Stimulated activated CD4-positive, alpha-beta T cell treated with anti-CD3 and anti-CD28 coated beads, Interleukin-2, amount 100 ng/mL, for 4 hours (primary cell): ENCODE data around the gene SLC5A11.
"Not testable (repeated sequence)": the region's sequence is repeated elsewhere in the genome, so short reads cannot be mapped to it uniquely, and the experiment has no call there.

ENCODE experiments used
- DNase-seq: peaks from one replicate; pipeline ENCODE4 v3.0.0-alpha.2; 2020; ENCODE audit warnings: low read depth

SLC5A11 gene, protein sequence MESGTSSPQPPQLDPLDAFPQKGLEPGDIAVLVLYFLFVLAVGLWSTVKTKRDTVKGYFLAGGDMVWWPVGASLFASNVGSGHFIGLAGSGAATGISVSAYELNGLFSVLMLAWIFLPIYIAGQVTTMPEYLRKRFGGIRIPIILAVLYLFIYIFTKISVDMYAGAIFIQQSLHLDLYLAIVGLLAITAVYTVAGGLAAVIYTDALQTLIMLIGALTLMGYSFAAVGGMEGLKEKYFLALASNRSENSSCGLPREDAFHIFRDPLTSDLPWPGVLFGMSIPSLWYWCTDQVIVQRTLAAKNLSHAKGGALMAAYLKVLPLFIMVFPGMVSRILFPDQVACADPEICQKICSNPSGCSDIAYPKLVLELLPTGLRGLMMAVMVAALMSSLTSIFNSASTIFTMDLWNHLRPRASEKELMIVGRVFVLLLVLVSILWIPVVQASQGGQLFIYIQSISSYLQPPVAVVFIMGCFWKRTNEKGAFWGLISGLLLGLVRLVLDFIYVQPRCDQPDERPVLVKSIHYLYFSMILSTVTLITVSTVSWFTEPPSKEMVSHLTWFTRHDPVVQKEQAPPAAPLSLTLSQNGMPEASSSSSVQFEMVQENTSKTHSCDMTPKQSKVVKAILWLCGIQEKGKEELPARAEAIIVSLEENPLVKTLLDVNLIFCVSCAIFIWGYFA

DNA sequence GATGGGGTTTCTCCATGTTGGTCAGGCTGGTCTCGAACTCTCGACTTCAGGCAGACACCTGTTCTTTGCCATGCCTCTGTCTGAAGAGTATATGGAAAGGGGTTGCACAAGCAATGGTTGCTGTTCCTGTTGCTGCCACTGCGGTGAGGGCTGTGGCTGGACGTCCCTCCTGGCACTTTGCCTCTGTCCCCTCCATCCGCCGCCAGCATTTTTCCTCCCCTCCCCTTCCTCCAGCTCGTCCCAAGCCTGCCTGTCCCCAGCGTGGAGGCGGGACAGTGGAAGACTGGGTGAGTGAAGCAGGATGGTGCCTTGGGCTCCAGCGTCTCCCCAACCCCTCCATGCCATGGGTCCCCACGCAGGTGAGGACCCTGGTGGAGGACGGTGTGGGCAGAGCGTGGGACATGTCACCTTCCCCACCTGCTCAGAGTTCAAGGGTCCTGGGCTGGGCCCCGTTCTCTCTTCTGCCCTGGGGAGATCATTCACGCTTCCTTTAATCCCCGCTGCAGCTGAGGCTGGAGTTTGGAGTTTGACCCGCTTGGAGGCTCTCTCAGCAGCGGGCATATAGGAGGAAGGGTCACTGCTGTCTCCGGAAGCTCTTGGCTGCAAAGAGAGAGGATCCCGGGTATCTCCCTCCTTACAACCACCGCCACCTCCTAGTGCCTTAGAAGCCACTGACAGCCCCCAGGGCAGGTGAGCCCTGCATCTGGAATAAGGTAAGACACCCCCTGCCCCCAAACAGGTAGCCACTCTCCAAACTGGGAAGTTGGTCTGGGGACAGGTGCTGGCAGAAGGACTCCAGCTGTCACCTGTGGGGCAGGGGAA is at the start of gene SLC5A11:
Gene SLC5A11, plus strand, starts transcription at position 238 of the 822 bp plus-strand sequence. CDS start 12,681 bp downstream, outside the sequence.
- DNase-seq, result no peak

DNA sequence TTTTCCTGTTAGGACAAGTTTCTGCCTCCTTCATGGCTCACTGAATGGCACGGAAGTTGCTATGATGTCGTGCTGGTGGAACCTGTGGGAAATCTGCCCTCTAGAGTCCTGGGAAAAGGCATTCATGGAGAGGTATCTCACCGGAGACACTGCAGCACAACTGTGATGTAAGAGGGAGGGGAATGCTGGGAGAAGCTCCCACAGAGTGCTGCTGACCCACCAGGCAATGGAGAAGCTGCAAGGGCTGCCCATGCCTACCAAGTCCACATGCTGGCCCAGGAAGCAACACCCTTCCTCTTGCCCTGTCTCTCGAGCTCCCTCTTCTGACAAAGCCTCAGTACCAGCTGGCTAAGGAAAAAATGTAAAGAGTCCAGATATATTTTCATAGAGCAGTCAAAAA is 45.2 kb upstream of the SLC5A11 start:
- no peak for DNase-seq

DNA sequence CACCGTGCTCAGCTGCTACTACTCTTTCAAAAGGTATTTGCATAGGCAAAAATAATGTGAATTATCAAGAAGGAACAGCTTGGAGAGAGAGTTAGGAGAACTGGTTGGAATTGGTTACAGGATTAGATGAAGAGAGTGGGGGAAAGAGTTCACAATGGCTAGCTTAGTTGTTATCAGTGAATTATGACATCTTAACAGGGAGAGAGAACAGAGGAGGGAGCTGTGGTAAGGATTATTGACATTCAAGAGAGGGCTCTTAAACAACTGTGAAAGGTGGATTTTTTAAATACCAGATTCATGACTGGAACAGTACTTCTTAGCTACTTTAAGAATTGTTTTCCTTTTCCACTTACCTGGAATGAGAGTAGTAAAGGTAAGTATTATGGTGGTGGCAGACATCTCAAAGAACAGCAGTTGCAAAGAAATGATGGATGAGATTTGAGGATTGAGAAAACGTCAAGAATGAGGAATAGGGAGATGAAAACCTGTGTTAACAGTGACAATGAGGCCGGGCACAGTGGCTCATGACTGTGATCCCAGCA is 43.9 kb upstream of the SLC5A11 start:
- DNase-seq, result no peak

DNA sequence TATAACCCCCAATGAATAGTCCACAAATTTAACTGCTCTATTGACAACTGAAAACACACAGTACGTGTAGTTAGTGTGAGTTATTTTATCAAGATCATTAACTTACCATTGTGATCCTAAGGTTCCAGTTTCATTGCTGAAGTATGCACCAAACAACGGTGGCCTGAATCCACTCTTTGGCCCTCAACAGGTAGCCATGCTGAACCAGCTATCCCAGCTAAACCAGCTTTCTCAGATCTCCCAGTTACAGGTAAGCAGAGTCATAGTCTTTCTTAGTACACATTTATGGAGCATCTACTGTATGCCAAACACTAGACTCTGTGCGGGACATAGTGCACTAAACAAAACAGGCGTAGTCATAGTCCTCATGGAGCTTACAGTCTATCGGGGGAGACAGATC is 40.3 kb upstream of the SLC5A11 start:
- DNase-seq, result no peak

DNA sequence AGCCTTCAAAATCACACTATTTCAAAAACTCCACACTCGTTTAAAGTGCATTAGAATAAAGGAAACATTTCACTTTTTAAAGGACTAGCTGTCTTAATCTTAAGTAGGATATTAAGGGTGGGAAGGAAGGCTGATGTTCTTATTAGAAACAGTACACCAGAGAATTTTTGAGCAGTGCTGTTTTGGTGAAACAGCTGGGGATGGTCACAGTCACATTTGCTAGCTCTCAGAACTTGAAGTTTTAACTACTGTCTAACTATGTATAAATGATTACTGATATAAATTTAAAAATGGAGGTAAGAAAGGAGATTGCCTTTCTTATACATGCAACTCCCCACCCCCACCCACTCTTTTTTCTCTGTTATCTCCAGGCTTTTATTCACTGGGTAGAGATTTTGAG is 38.5 kb upstream of the SLC5A11 start:
- DNase-seq, result no peak

DNA sequence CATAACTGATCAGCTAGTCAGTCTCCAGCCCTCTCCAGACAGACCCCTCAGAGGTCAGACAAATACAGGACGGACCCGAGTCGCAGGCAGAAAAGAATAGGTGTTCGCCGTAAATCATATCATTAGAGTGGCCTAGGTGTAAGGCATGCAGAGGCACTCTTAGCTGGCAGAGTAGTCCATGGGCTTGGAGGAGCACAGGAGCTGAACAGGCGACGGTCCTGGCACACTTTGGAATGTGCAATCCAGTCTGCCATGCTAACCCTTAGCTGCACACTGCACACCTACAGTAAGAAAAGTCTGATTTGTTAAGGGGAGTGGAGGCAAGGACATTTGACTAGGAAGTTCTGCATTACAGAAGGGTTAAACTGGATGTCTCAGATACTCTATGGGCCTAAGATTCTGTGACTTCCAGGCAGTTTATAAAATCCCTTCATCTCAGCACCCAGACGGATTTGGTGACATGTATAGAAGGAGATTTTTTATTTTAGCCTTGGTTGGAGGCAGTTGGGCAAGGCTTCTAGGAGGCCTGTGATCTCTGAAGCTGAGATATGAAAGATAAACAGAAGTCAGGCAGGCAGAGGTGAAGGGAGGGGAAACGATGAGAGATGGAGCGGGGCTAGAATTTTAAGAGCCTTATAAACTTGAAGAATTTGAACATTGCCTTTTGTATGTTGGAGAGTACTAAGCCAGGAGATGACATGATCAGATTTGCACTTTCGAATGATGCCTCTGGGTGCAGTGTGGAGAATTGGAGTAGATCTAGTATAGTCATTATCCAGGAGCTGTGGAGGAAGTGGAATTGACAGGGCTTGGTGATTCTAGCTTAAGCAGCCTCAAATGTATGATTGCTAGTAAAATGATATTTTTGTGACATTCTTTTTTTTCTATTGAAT is 34.6 kb upstream of the SLC5A11 start:
- no peak for DNase-seq

DNA sequence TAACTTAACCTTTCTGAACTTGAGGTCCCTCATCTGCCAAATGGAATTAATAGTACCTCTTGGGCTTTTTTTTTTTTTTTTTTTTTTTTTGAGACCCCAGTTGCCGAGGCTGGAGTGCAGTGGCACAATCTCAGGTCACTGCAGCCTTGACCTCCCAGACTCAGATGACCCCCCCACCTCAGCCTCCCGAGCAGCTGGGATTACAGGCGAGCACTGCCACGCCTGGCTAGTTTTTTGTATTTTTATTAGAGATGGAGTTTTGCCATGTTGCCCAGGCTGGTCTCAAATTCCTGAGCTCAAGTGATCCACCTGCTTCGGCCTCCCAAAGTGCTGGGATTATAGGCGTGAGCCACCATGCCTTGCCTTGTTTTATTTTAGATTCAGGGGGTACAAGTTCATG is 33.0 kb upstream of the SLC5A11 start:
- not testable (repeated sequence) for DNase-seq

DNA sequence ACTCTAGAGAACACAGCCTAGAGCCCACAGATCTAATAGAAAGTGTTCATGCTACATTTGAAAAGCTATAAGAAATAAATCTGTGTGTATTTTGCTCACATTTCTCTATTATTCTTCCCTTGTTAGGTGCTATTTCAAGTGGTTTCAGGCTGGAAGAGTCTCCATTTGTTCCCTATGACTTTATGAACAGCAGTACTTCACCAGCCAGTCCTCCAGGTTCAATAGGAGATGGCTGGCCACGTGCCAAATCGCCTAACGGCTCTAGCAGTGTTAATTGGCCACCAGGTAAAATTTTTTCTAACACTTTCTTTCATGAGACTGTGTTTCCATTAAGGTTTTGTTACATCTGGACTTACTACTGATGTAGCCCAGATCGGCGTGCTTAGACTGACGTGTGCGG is 30.7 kb upstream of the SLC5A11 start:
- no peak for DNase-seq

DNA sequence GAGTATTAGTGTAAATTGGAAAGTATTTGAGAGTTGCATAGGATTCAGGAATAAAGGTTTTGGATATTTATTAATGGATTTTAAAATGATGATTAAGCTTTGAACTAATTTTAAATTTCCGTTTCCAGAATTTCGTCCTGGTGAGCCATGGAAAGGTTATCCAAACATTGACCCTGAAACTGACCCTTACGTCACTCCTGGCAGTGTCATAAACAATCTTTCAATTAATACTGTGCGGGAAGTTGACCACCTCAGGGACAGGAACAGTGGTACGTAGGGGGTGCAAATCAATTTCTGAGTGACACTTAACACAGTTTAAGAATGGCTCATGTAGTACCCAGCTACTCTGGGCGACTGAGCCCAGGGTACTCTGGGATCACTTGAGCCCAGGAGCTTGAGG is 29.1 kb upstream of the SLC5A11 start:
- no peak for DNase-seq

DNA sequence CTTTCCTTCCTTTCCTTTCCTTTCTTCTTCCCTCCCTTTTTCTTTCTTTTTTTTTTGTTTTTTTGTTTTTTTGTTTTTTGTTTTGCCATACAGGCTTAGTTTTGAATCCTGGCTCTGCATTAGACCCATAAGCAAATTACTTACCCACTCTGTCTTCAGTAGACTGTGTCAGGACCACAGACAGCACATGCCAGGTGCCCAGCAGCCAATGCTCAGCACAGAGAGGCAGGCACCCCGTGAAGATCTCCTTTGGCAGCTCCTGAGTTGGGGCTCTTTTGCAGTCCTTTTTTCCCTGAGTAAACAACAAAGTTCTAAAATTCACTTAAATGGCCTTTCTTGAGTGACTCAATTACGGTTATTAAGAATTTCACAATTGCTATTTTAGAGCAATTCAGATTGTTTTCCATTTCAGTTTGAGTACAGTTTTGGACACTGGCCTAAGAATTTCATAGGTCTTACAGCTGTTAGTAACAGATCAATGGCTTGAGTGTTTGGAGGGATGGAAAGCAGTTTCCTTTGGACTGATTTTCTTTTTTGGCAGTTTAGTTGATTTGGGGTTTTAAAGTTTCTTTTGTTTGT is 26.2 kb upstream of the SLC5A11 start:
- no peak for DNase-seq

DNA sequence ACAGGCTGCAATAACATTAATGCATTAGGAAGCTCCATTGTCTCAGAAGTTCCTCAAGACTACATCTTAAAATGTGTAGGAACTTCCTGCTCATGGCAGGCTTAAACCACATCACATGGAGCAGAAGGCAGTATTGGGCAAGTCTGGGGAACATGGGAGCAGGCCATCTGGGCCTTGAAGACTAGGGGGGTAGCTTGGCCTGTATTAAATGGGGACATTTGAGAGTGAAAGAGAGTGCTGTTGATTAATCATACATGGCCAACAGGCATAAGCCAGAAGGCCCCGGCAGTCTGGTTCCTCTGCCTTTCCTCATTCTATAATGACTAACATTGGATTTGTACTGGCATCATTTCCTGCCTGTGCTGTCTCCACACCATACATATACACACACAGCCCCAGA is 25.2 kb upstream of the SLC5A11 start:
- no peak for DNase-seq

DNA sequence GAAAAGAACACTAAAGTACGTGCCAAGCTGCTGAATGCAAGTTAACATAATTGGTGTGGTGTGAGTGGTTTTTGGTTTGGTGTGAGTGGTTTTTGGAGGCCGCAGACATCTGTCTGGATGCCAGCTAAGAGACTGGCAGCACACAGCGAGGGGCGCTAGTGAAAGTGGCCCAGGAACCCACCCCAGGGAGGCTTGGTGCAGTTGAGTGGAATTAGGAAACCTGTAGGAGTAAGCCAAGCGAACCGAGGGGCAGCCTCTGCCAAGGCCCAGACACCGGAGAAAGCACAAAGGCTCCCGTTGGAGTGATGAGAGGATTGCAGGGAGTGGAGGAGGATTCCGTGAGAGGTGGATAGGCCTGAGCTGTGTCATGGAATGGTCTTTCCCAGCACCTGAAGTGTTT is 24.6 kb upstream of the SLC5A11 start:
- no peak for DNase-seq

DNA sequence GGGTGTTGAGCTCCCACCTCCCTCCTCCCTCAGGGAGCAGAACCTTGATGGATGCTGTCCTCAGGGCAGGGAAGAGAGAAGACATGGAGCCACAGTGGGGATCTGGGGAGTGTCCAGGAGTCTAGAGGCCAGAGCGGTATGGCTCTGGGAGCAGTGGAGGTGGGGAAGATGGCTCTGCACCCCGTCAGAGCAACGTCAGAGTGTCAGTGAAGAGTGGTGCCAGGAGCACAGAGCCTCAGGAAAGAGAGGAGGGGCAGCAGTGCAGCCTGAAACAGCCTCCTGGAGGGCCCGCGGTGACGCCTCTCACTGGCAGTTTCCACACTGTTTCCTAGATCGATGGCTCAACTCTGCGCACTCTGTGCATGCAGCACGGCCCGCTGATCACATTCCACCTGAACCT is 23.2 kb upstream of the SLC5A11 start:
- DNase-seq, result no peak

DNA sequence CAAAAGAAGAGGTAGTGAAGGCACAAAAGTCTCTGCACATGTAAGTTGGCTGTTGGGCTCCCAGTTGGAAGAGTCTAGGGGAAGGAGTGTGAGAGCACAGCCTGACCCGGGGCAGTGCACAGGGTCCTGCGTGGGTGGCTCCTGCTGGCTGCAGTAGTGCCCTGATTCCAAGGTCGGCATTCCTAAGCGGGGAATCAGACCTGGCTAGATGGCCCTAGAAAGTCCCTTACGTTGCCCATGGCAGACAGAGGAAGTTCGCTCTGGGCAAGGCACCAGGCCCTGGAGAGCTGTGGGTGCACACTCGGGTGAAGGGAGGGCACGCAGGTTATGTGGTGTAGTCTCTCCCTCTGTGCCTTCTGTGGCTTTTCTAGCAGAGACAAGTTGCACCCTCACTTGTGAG is 22.8 kb upstream of the SLC5A11 start:
- no peak for DNase-seq

DNA sequence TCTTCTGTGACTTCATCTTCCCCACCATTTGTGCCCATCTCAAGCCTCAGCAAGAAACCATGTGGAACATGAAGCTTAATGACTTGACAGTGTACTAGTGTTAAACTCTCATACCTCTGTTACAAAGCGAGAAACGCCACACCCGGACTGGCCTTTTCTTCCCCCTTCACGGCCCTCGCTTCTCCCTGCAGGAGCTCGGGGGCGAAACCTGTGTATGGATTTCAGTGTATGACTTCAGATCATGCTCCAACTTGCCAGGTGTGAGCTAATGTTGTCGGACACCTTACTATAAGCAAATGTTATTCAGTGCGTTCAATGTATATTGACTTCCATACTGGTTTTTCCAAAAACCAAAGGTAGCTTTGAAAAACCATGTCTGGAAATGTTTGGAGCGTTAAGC is 20.1 kb upstream of the SLC5A11 start:
- no peak for DNase-seq

DNA sequence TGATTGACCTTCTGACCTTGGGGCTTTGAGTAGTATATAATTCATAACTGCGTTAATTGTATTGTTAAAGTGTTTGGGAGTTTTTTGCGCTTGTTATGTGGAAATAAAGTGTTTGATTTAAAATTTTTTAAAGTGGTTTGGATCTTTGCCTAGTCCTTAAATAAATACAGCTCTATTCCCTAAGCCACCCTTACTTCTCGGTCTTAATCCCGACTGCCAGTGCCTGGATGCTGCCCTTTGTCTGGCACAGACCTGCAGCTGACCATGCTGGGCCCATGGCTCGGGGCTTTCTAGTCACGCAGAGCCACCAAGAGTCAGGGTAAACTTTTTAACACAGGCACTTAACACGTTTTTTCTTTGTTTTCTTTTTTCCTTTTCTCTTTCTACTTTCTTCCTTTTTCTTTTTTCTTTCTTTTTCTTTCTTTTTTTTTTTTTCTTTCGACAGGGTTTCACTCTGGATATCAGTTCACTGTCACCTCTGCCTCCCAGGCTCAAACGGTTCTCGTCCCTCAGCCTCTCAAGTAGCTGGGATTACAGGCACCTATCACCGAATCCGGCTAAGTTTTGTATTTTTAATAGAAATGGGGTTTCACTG is 19.6 kb upstream of the SLC5A11 start:
- no peak for DNase-seq

DNA sequence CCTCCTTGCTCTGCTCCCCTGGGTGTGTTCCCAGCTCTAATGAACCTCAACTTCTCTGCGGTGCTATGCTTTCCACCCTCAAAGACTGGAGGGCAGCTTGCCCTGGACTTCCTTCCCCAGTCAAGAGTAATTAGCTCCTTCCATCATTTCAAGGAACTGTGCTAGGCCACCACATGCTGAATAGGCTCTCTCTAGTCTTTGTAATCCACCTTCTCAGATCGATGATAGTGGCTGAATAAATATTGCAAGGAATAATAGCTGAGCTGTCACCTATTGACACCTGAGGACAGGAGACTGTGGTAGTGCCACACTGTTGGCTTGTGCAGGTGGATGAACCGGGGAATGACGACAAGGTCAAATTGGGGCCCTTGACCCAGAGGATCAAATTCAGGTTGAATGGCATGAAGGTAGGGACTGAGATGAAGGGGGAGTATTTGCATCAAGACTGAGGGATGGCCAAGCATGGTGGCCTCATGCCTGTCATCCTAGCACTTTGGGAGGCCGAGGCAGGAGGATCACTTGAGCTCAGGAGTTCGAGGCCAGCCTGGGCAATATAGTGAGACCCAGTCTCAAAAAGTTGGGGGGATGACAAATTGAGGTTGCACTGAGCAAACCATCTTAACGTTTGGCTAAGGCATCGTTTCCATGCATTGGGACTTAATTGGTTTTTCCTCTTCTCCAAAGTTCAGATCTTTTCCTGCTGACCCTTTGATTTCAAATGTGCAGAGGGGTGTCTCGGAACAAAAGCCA is 18.8 kb upstream of the SLC5A11 start:
- DNase-seq, result no peak

DNA sequence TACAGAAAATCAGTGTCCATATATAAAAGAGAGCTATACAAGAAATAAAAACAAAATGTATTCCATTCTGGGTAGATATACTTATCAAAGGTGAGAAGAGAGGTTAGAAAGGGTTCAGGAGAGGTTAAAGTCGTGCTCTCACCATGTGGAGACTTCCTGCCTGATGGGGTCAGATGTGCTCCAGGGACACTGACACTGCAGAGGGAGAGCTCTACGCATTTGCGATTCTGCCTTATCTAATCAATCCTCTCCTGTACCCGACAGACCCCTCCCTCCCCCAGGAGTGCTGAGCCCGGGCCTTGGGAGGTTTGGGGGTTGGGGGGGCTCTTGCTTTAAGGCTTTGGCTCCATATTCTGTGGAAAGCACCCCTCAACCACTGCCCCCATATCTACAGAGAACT is 16.6 kb upstream of the SLC5A11 start:
- no peak for DNase-seq

DNA sequence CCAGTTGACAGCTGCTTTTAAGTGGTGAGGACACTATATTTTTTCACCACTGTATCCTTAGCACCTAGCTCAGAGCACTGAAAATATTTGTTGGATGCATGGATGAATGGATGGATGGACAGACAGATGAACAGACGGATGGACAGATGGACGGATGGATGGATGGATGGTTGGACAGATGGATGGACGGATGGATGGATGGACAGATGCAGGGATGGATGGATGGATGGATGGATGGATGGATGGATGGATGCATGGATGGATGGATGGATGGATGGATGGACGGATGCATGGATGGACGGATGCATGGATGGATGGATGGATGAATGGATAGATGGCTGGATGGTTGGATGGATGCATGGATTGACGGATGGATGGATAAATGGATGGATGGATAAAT is 12.4 kb upstream of the SLC5A11 start:
- DNase-seq, result no peak
